ENCODE data around the gene HELT. TPM values are rescaled to one million over a fixed set of nuclear protein-coding genes. Genes with fewer than 3 reads are reported as not detected.

HELT gene
- total RNA-seq, 1 donor from 2014 or later: not detected

GRCh38 chr4:185020863-185021761 is 2.8 kb downstream of the HELT start:
- TF ChIP-seq POLR2AphosphoS5 (IDR thresholded peaks at IDR 0.05; ENCODE audit: insufficient read depth in 1 of 2, low read depth in 1 of 2): no peak
- TF ChIP-seq CTCF (IDR thresholded peaks at IDR 0.05): no peak
- TF ChIP-seq POLR2A (IDR thresholded peaks at IDR 0.05): no peak
- DNase-seq (ENCODE audit: extremely low spot score in 2 of 2): no peak
- H3K27me3 ChIP-seq: peaks cover 11% of the 10 kb centered on the region
- H3K4me1 ChIP-seq: peaks cover 32% of the 10 kb centered on the region
- peak overlapping the region in 1 of 2 donors; percentile 8 for H3K4me3 ChIP-seq
- H3K27ac ChIP-seq: no peak overlapping the region
- intact Hi-C loops (cut with DNase I): no loop called here
- H3K36me3 ChIP-seq: no peaks in the 10 kb centered on the region
- no peaks in the 10 kb centered on the region for H3K9me3 ChIP-seq

GRCh38 chr4:185023471-185023870 is 5.2 kb downstream of the HELT start:
- TF ChIP-seq POLR2AphosphoS5 (IDR thresholded peaks at IDR 0.05; ENCODE audit: insufficient read depth in 1 of 2, low read depth in 1 of 2) (no peak), CTCF (IDR thresholded peaks at IDR 0.05) (no peak), POLR2A (IDR thresholded peaks at IDR 0.05) (no peak)
- H3K36me3 ChIP-seq: no peaks in the 10 kb centered on the region
- peak in 1 of 2 donors; percentile 76 for DNase-seq (ENCODE audit: extremely low spot score in 2 of 2)
- no peaks in the 10 kb centered on the region for H3K9me3 ChIP-seq
- H3K4me3 ChIP-seq: no peak overlapping the region
- H3K4me1 ChIP-seq: peaks cover 32% of the 10 kb centered on the region
- no peak overlapping the region for H3K27ac ChIP-seq
- intact Hi-C loops (cut with DNase I): no loop called here
- peaks cover 11% of the 10 kb centered on the region for H3K27me3 ChIP-seq

- Histone ChIP-seq H3K36me3 (no peaks in the 10 kb centered on the region), H3K9me3 (no peaks in the 10 kb centered on the region), H3K4me3 (no peak overlapping the region), H3K27me3 (no peaks in the 10 kb centered on the region), H3K4me1 (no peaks in the 10 kb centered on the region), H3K27ac (no peak overlapping the region)
- no peak for DNase-seq (ENCODE audit: extremely low spot score in 2 of 2)
- intact Hi-C loops (cut with DNase I): no loop called here
- no peak for TF ChIP-seq CTCF (IDR thresholded peaks at IDR 0.05)
- TF ChIP-seq POLR2AphosphoS5 (IDR thresholded peaks at IDR 0.05; ENCODE audit: insufficient read depth in 1 of 2, low read depth in 1 of 2): no peak
- TF ChIP-seq POLR2A (IDR thresholded peaks at IDR 0.05): no peak
These were observed 10.3 kb downstream of the HELT start for GRCh38 chr4:185028625-185029024.

DNA sequence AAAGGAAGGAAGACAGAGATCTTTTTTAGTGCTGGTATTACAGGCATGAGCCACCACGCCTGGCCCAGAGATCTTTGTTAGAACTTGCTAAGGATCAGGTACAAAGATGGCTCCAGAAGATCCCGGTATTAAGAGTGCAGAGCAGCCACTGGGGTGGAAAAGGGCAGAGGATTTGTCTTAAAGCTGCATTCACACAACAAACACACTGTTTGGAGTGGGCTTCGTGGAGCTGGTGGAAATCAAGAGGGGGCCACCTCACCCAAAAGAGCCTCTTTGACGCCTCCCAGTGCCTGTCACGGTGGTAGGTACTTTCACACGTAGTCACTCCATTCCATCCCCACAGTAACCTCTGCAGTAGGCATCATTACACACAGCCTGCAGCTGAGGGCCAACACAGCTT is 13.3 kb downstream of the HELT start:
- H3K27me3 ChIP-seq: no peaks in the 10 kb centered on the region
- H3K4me3 ChIP-seq: no peak overlapping the region
- no peaks in the 10 kb centered on the region for H3K4me1 ChIP-seq
- TF ChIP-seq POLR2A (IDR thresholded peaks at IDR 0.05): no peak
- TF ChIP-seq POLR2AphosphoS5 (IDR thresholded peaks at IDR 0.05; ENCODE audit: insufficient read depth in 1 of 2, low read depth in 1 of 2): no peak
- no peak for TF ChIP-seq CTCF (IDR thresholded peaks at IDR 0.05)
- H3K9me3 ChIP-seq: no peaks in the 10 kb centered on the region
- no peaks in the 10 kb centered on the region for H3K36me3 ChIP-seq
- DNase-seq (ENCODE audit: extremely low spot score in 2 of 2): no peak
- intact Hi-C loops (cut with DNase I): no loop called here
- H3K27ac ChIP-seq: no peak overlapping the region

DNA sequence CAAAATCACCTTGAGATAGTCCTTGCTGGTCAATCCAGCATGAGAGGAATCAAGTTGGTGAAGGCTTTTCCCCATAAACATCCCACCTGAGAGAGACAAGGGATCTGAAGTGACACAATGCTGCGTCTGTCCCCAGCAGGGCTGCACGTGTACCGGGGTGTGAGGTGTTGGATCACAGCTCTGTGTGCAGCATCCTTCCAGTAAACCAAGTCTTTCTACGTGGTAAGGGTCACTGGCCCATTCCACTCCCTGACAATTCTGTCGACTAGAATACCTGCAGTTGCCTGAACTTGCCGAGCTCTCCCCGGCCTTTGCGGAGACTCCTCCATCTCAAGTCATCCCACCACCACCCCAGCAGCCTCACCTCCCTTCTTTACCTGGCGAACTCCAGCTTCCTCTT is 14.8 kb downstream of the HELT start:
- H3K9me3 ChIP-seq: no peaks in the 10 kb centered on the region
- no peaks in the 10 kb centered on the region for H3K27me3 ChIP-seq
- H3K4me3 ChIP-seq: no peak overlapping the region
- peak overlapping the region; percentile 71 for H3K27ac ChIP-seq
- intact Hi-C loops (cut with DNase I): no loop called here
- TF ChIP-seq POLR2AphosphoS5 (IDR thresholded peaks at IDR 0.05; ENCODE audit: insufficient read depth in 1 of 2, low read depth in 1 of 2) (no peak), POLR2A (IDR thresholded peaks at IDR 0.05) (no peak), CTCF (IDR thresholded peaks at IDR 0.05) (no peak)
- H3K4me1 ChIP-seq: no peaks in the 10 kb centered on the region
- no peak for DNase-seq (ENCODE audit: extremely low spot score in 2 of 2)
- no peaks in the 10 kb centered on the region for H3K36me3 ChIP-seq

All from vagina (tissue), 2 donors.